H1 (cell line): ENCODE measurements around the gene PDZD2. TPM values are rescaled to one million over a fixed set of nuclear protein-coding genes. Genes with fewer than 3 reads are reported as not detected.

Experiments used
- CHD7 ChIP-seq: fragments of 300-600 bp; sonication (generic); IDR thresholded peaks from 2 replicates; pipeline ENCODE4 v1.7.1; 2012; ENCODE audit warnings: low read length, moderate library complexity, mild to moderate bottlenecking, inconsistent platforms; ENCODE audit not compliant: insufficient replicate concordance
- CTCF ChIP-seq, 3 experiments: IDR thresholded peaks; 1 replicate in 2 of 3; 2 replicates in 1 of 3; pipeline versions ENCODE4 v1.5.1 to v1.6.1; 2011; ENCODE audit warnings: low read length in 3 of 3, mild to moderate bottlenecking in 3 of 3, inconsistent platforms in 2 of 3, low read depth in 1 of 3, moderate library complexity in 1 of 3; ENCODE audit not compliant: insufficient read depth in 1 of 3; ENCODE audit errors: control extremely low read depth in 1 of 3
- EP300 ChIP-seq, 2 experiments: IDR thresholded peaks; 1 replicate in 1 of 2; 2 replicates in 1 of 2; pipeline ENCODE4 v1.6.1; 2011 to 2012; ENCODE audit warnings: low read depth in 2 of 2, low read length in 2 of 2, mild to moderate bottlenecking in 2 of 2, borderline replicate concordance in 1 of 2, inconsistent platforms in 1 of 2, moderate library complexity in 1 of 2
- HDAC6 ChIP-seq: IDR thresholded peaks from one replicate; pipeline ENCODE4 v1.7.1; 2012; ENCODE audit warnings: low read depth, mild to moderate bottlenecking, inconsistent platforms, low read length, moderate library complexity
- MAX ChIP-seq: IDR thresholded peaks from 2 replicates; pipeline ENCODE4 v1.6.1; 2012; ENCODE audit warnings: inconsistent platforms
- USF2 ChIP-seq: IDR thresholded peaks from 2 replicates; pipeline ENCODE4 v1.6.1; 2011; ENCODE audit warnings: low read length, improper control_type of control experiment
- polyA plus RNA-seq, 7 experiments: library from polyadenylated mRNA; depleted of rRNA in 3 of 7; stranded (reverse) in 5 of 7; unstranded in 2 of 7; fragments of >200 nt in 5 of 7; fragments of 200-250 nt in 2 of 7; gene quantifications; 1 replicate in 5 of 7; 2 replicates in 1 of 7; 4 replicates in 1 of 7; pipeline versions ENCODE4 v1.2.1 to v1.2.3, GENCODE V29; 2011 to 2013; ENCODE audit warnings: missing spikeins in 2 of 7, mixed read lengths in 2 of 7
- total RNA-seq: library from RNA; stranded (reverse); fragmentation: NEBNext Ultra II Directional; extraction: Animal tissue kit (Norgen Biotek cat#: 25700); gene quantifications from 2 replicates; pipeline ENCODE4 v1.2.1, GENCODE V29; 2021

Gene PDZD2
- total and polyA plus RNA-seq, 2 of the 8 experiments (the other 6 are each of a cell fraction or from before 2014, with no cell fraction given), result 1.2 to 6.8 TPM

GRCh38 chr5:32044434-32044833 is 405.5 kb downstream of the PDZD2 start (continued):
- TF ChIP-seq CHD7 (no peak), MAX (no peak), HDAC6 (no peak), USF2 (no peak), CTCF (IDR thresholded peaks at IDR 0.05; ENCODE audit: control extremely low read depth in 1 of 3, insufficient read depth in 1 of 3, low read depth in 1 of 3, low read length in 3 of 3) (no peak), EP300 (IDR thresholded peaks at IDR 0.05; ENCODE audit: borderline replicate concordance in 1 of 2, low read depth in 2 of 2, low read length in 2 of 2) (no peak)
- TF ChIP-seq, all 59 proteins: peak for 0
